ENCODE results near the gene S1PR4.
"Not testable (repeated sequence)": the region's sequence is repeated elsewhere in the genome, so short reads cannot be mapped to it uniquely, and the experiment has no call there.

S1PR4 gene

DNA sequence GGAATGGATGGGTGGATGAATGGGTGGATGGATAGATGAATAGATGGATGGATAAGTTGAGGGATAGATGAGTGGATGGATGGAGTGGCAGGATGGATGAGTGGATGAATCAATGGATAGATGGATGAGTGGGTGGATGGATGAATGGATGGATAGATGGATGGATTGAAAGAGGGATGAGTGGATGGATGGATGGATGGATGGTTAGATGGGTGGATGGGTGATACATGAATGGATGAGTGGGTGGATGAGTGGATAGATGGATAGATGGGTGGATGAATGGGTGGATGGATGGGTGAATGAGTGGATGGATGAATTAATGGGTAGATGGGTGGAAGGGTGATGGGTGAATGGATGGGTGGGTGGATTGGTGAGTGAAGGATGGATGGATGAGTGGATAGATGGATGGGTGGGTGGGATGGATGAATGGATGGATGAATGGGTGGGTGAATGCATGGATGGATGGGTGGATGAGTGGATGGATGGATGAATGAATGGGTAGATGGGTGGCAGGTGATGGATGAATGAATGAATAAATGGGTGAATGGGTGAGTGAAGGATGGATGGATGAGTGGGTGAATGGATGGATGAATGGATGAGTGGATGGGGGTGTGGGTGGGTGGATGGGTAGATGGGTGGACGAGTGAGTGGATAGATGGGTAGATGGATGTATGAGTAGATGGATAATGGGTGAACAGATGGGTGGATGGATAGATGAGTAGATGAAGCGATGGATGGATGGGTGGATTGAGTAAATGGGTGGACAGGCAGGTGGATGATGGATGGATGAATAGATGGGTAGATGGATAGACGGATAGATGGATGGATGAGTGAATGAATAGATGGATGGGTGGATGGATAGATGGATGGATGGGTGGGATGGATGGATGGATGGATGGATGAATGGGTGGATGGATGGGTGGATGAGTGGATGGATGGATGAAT lies 25.0 kb upstream of the S1PR4 start:
- DNase-seq (ENCODE audit: low read depth): no peak

GRCh38 chr19:3154447-3154846 lies 24.1 kb upstream of the S1PR4 start:
- DNase-seq (ENCODE audit: low read depth): not testable (repeated sequence)

DNA sequence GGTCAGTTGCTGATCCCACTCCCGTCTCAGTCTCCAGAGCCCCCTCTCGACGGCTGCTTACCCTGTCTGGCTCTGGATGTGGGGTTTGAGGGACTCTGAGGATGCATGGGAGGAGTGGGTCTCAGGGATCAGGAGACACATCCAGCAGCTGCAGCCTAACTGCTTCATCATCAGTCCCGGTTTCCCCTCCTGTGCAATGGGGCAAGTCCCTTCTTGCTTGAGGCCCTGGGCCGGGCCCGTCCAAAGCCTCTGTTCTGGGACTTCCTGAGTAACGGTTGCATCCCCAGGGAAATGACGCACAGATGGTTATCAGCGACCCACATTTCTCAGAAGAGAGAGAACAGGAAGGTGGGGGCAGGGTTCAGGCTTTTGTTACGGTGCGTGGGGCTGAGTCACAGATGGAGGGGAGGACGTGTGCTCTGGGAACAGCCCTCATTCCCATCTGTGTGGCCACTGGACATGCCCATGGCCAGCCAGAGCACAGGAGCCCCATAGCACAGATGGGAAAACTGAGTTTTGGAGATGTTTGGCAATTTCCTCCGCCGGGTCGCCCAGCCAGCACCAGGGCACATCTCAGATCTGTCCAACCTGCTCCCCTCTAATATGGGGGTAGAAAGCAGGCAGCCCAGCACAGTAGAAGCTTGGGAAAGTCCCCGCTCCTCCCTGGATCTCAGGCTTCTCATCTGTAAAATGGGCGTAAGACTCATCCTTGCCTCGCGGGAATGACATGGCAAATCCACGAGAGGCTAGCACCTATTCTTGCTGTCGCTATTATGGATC lies 23.4 kb upstream of the S1PR4 start:
- DNase-seq (ENCODE audit: low read depth): peak; percentile 98

DNA sequence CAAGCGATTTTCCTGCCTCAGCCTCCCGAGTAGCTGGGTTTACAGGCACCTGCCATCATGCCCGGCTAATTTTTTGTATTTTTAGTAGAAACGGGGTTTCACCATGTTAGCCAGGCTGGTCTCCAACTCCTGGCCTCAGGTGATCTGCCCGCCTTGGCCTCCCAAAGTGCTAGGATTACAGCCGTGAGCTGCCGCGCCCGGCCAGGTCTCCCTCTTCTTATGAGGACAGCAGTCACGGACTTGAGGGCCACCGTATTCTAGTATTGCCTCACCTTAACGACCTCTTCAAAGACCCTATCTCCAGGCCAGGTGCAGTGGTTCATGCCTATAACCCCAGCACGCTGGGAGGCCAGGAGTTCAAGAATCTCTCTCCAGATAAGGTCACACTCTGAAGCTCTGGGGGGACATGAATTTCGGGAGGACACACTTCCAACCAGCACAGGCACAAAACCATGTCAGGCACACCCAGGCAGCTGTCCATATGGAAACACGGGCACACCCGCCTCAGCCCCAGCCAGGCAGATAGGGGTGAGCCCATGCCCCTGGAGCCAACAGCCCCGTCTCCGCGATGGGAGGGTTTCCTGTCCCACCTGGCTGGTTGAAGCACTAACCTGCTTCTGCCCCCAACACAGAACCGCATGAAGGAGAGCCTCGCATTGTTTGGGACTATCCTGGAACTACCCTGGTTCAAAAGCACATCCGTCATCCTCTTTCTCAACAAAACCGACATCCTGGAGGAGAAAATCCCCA lies 21.3 kb upstream of the S1PR4 start:
- DNase-seq (ENCODE audit: low read depth): no peak

GRCh38 chr19:3159565-3159964 lies 19.0 kb upstream of the S1PR4 start:
- DNase-seq (ENCODE audit: low read depth): no peak

GRCh38 chr19:3160219-3160618 lies 18.4 kb upstream of the S1PR4 start:
- DNase-seq (ENCODE audit: low read depth): no peak

GRCh38 chr19:3161453-3161852 lies 17.1 kb upstream of the S1PR4 start:
- no peak for DNase-seq (ENCODE audit: low read depth)

- DNase-seq (ENCODE audit: low read depth): no peak
Measured at GRCh38 chr19:3162418-3163229, 15.9 kb upstream of the S1PR4 start.

DNA sequence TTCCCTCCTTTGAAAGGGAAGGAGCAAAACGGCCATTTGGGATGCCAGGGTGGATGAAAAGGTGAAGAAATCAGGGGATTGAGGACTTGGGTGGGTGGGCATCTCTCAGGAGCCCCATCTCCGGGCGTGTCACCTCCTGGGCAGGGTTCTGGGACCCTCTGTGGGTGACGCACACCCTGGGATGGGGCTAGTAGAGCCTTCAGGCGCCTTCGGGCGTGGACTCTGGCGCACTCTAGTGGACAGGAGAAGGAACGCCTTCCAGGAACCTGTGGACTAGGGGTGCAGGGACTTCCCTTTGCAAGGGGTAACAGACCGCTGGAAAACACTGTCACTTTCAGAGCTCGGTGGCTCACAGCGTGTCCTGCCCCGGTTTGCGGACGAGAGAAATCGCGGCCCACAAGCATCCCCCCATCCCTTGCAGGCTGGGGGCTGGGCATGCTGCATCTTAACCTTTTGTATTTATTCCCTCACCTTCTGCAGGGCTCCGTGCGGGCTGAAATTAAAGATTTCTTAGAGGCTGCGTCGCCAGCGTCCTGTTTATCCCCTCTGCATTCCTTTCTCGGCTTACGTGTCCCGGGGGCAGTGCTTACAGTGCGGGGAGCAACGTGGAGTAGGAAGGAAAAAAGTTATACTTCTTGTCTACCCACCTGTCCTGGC lies 15.2 kb upstream of the S1PR4 start:
- no peak for DNase-seq (ENCODE audit: low read depth)

GRCh38 chr19:3163943-3164342 lies 14.6 kb upstream of the S1PR4 start:
- DNase-seq (ENCODE audit: low read depth): no peak

DNA sequence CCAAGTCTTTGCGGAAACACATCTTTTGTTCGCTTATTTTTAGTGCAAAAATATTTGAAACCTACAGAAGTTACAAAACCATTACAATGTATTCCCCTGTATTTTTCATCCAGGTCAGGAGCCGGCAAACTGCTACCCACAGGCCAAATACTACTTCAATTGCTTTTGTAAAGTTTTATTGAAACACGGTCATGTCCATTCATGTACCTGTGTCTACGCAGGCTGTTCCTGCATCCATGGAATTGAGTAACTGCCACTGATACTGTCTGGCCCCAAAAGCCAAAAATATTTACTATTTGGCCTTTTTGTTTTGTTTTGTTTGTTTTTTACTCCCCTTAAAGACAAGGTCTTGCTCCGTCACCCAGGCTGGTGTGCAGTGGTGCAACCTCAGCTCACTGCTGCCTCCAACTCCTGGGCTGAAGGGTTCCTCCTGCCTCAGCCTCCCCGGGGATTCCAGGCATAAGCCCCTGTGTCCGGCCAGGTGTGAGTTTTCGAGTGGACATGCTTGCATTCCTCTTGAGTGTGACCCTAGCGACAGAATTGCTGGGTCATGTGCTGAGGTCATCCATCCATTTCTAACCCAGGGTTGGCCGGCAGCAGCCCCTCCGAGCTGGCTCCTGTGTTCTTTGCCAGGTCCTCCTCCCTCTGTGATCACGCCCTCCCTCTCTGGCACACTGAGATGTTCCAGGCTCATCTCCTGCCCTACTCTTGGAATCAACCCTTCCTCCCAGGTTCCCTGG lies 10.9 kb upstream of the S1PR4 start:
- no peak for DNase-seq (ENCODE audit: low read depth)

DNA sequence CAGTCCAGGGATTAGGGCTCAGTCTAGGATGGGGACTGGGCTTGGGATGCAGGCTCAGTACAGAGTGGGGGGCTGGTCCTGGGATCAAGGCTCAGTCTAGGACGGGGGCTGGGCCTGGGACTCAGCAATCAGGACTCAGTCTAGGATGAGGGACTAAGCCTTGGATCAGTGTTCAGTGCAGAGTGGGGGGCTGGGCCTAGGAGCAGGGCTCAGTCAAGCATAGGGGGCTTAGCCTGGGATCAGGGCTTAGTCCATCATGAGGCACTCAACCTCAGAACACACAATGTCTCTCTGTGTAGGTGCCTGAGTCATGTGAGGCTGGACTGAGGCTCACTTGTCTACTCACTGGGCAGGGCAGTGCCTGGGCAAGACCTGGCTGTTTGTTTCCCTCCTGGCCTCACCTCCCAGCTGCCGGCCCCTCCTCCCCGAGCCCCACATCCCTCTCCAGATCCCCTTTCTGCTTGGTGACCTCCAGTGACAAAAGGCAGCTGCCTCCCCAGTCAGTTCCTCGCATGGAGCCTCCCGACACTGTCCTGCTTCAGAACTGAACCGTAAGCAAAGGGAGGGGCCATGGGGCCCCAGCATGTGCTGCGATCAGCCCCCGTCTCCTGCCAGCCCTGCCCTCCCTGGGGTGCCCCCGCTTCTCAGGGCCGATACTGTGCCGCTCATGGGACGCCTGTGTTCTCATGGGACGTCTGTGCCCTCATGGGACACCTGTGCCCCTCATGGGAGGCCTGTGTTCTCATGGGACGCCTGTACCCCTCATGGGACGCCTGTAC lies 6.5 kb upstream of the S1PR4 start:
- DNase-seq (ENCODE audit: low read depth): no peak

GRCh38 chr19:3172673-3173000 lies 5.9 kb upstream of the S1PR4 start:
- not testable (repeated sequence) for DNase-seq (ENCODE audit: low read depth)

DNA sequence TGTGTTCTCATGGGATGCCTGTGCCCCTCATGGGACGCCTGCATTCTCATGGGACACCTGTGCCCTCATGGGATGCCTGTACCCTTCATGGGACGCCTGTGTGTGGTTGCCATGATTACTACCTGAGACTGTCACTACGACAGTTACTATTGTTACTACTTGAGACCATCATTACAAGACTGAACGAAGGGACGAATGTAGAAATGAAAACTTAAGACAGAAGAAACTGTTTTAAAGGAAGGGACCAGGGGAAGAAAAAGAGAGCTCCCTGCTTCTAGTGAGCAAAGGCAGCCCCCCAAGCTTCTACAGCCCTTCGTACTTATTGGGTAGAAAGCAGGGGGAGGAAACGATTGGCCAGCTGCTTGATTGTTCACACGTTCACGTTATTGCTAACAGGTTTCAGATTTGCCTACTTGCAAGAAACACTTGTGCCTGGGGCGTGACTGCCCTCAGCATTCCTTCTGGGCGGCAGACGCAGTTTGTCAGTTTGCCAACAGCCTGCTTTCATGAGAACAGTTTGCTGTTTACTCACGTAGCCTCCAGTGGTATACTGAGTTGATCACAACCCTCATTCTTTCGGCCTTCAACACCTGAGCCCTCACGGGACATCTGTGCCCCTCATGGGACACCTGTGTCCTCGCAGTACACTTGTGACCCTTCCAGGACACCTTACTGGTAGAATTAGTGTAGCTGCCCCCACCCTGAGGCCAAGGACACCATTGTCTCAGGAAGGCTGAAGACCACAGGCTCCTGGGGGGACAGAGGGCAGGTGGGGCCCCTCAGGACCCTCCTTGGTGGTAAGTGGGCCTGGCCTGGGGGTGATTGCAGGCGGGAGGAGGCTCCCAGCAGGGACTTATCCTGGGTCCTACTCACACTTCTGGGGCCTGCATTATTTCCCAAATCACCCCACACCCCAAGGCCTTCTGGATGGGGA lies 2.5 kb upstream of the S1PR4 start:
- no peak for DNase-seq (ENCODE audit: low read depth)

DNA sequence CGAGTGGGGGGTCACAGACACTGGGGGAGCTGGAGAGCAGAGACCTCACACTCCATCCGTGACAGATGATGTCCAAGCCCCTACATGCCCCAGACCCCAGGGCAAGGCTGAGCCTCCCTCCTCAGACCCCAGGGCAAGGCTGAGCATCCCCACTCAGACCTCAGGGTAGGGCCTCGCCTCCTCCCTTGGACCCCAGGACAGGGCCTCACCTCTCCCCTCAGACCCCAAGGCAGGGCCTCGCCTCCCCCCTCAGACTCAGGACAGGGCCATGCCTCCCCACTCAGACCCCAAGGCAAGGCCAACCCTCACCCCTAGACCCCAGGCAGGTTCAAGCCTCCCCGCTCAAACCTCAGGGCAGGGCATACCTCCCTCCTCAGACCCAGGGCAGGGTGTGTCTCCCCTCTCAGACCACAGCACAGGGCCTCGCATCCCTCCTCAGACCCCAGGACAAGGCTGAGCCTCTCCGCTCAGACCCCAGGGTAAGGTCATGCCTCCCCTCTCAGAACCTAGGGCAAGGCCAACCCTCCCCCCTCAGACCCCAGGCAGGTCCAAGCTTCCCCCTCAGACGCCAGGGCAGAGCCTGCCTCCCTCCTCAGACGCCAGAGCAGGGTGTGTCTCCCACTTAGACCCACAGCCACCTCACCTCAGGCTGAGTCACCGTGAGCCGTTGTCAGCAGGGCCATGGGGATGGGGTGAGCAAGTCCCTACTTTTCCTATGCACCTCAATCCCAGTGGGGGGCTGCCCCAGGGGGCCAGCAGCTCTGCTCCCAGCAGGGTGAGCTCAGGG lies 1.7 kb upstream of the S1PR4 start:
- no peak for DNase-seq (ENCODE audit: low read depth)

- no peak for DNase-seq (ENCODE audit: low read depth)
Measured at GRCh38 chr19:3178973-3179738, 587 bp downstream of the S1PR4 start.

GRCh38 chr19:3179739-3180293 lies 1.2 kb downstream of the S1PR4 start:
- DNase-seq (ENCODE audit: low read depth): no peak

Measured in CMK (cell line).